GM19438 (cell line): Measurements from ENCODE around the gene MYF5.
"Not testable (repeated sequence)": the region's sequence is repeated elsewhere in the genome, so short reads cannot be mapped to it uniquely, and the experiment has no call there.

Source experiments
- ATAC-seq: cut with Tn5 transposase; IDR thresholded peaks from one replicate; pipeline ENCODE4 v1.9.1; 2021; ENCODE audit warnings: low read depth; ENCODE audit not compliant: unreplicated experiment

Gene MYF5

GRCh38 chr12:80716696-80717469 lies at the start of gene MYF5:
TSS of gene MYF5 (plus strand) at chr12:80716912. CDS start at chr12:80717064, 152 bp downstream.
- no peak for ATAC-seq

- no peak for ATAC-seq
Measured at GRCh38 chr12:80670214-80670613, 46.5 kb upstream of the MYF5 start.

DNA sequence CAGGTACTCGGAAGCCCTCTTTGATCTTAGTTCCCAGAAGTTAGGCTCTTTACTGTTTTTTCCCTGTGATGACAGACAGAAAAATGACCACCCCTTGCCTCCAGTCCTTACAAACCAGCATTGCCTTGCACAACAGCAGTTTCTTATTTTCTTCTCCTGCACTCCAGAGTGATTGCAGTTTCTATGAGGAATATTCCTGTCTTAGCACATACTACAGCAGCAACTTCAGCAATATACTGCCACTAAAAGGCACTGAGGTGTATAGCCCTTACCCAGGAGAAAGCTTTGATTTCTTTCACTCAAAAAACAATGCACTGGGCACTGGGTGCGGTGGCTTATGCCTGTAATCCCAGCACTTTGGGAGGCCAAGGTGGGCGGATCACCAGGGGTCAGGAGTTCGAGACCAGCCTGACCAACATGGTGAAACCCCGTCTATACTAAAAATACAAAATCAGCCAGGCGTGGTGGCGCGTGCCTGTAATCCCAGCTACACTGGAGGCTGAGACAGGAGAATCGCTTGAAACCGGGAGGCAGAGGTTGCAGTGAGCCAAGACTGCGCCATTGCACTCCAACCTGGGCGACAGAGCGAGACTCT lies 40.6 kb upstream of the MYF5 start:
- not testable (repeated sequence) for ATAC-seq

DNA sequence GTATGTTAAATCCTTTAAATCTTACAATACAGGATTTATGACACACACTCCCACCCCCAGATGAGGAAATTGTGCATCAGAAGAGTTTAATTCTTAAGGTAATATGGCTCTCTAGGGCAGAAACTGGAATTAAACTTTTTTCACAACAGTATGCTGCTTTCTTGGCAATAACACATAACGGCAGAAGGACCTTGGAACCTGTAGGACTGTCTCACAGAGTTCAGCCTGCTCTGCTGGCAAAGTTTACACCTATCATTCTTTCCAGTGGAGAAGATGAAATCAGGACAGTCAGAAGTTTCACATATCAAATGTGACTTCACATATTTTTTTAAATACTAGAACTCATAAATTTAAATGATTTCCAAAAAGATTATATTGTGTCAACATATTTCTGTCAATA lies 39.9 kb upstream of the MYF5 start:
- no peak for ATAC-seq

DNA sequence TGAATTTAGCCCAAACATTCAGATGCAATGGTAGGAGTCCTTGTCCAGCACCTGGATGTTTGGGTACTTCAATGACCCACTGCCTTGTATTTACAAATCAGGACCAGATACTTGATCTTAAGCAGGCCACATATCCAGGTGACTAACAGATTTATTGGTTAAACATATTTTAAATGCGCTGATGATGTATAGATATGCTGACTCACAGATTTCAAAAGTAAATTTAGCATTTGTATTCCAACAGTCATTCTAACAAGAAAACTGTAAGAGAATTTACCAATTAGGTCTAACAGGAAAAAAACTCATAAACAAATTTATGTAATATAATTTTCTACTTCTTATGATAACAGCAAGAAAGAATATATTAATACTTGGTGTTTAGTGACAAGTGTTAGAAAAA lies 38.7 kb upstream of the MYF5 start:
- no peak for ATAC-seq

DNA sequence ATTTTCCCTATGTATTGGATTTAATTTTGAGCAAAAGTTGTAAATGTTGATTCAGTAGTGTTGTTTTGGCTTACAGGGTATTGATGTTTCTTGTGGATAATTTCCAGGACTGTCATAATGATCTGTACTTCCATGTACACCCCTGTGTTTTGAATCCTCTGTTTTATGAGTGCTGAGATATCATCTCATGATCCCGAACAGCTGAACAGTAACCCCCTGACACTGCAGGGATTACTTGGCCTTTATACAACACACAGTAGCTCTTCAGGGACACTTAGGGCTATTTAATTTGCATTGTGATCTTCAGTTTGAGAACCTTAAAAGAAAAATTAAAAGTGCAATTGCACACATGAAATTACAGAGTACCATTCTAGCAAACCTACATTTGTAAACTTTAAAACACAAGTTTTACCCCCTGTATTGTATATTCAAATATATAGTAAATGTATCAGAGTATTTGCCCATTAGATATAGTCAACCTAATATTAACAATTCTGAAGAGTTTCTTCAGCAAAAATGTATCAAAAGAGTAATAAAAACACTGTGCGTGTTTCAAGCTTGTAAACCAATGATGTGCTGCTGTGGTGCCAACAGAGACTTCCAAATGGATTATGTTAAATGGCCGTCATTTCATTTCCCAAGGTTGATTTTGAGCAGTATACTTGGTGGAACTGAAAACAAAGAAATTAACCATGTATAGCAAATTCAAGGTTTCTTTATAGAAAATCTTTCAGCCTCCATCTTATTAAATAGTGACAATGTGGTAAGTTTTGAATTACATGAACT lies 37.2 kb upstream of the MYF5 start:
- ATAC-seq, result no peak

DNA sequence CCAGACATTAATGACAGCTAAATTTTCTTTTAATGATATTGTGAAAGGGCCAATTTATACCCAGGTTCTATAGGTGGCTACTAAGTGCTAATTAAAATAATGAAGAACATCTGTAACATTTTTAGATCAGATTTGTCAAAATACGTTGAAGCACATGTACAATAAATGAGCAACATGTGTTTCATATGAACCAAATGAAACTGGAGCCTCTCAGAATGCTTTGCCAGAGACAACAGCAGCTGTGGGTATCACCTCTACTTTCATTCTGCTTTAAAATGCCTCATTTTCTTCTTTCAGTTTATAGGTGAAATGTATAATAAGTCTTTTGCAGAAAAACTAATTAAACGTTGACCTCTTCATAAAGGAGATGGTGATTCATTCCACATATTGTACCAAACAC lies 35.4 kb upstream of the MYF5 start:
- peak; percentile 71 for ATAC-seq

DNA sequence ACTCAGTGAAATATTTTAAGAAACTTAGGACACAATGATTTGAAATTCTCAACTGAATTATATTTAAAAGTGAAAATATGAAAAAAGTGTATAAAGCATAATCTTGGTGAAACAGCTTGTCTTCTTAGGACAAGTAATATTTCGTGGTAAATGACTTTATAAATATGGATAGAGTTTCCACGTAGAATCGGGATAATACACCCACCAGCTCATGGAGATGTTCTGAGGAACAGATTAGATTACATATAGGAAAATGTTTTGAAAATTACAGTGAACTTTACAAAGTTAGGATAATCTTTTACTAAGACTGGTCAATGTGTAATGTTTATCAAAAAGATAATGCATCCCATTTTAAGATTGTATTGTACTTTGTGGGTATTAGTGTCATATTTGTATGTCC lies 34.9 kb upstream of the MYF5 start:
- ATAC-seq, result no peak

DNA sequence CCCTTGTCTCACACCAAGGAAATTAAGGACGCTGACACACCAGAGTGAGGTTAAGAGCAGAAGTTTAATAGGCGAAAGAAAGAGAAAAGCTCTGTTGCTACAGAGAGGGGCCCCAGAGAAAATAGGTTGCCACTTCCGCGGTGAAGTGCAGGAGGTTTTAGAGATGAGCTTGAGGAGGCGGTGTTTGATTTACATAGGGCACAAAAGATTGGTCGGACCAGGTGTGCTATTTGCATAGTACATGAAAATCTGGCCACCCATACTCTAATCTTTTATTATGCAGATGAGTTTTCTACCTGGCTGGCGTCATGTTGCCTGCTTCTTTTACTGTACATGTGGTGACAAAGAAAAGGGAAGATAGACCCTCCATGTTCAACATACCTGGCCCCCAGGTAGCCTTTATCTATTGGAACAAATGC lies 32.6 kb upstream of the MYF5 start:
- no peak for ATAC-seq

DNA sequence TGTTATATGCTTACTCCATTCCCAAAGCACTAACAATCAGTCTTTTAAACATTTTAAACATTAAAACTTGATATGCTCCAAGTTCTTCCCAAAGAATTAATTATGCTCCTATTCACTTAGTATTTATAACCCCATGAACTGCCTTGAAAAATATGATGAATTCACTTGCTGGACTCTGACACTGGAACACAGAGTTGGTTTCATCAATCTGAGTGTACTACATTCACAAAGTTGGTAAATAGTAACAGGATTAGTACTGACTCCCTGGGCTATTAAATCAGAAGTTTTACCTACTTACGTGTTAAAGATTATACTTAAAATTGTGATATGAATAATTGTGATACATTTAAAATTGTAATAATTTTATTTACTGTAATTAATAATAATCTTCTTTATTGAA lies 26.6 kb upstream of the MYF5 start:
- ATAC-seq, result no peak

DNA sequence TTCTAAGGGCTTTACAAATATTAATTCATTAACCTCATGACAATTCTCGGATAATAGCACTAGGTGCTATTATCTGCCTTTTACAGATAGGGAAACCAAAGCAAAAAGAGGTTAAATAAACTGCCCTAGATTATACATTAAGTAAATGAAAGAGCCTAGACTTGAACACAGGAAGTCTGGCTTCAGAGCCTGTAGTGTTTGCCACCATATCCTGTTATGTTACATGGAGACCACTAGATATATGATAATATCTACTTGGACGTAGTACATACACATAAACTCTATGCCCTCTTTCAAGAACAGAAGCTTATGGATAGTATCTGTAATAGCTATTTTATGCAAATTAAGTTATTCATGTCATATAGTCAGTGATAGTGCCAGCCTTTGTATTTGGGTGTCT lies 26.2 kb upstream of the MYF5 start:
- ATAC-seq, result no peak

- no peak for ATAC-seq
Measured at GRCh38 chr12:80692114-80692513, 24.6 kb upstream of the MYF5 start.

DNA sequence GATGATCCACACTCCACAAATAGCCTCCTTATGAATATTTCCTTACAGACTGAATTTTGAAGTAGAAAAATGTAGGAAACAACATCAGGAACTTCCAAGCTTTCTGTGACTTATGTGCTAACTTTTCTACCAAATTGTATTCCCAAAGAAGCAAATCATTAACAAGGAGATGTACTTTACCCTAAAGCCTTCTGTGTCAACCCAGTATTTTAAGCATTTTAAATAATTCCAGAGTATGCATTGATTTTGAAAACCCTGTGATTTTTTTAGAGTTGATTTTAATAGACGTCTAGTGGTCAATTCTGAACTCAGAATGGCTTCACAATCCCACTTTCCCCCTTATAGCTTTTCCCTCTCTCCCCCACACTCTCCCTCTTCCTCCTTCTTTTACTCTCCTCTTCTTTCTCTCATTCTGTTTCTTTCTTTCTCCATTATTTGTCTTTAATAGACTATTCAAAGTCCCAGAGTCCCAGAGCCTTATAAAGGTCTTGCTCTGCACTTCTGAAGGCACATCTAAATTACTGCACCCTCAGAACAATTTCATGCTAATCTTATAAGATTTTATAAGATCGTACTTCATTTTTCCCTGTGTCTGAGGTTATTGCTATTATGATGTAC lies 19.3 kb upstream of the MYF5 start:
- no peak for ATAC-seq

DNA sequence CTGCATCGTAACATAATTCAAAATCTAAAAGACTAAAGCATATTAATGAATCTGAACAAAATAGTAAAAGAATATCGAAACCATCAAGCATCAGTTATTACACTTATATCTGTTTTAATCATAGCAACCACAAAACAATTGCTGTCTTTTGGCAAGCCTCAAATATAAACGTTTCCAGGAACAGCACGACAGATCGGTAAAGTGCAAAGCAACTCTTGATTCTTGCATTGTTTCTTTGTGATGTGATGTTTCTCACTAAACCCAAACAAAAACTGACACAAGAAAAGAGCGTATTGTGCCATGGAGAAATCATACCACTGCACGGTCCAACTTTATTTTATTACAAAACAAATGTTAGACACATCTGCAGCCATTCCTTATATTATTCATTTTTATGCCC lies 18.5 kb upstream of the MYF5 start:
- no peak for ATAC-seq

DNA sequence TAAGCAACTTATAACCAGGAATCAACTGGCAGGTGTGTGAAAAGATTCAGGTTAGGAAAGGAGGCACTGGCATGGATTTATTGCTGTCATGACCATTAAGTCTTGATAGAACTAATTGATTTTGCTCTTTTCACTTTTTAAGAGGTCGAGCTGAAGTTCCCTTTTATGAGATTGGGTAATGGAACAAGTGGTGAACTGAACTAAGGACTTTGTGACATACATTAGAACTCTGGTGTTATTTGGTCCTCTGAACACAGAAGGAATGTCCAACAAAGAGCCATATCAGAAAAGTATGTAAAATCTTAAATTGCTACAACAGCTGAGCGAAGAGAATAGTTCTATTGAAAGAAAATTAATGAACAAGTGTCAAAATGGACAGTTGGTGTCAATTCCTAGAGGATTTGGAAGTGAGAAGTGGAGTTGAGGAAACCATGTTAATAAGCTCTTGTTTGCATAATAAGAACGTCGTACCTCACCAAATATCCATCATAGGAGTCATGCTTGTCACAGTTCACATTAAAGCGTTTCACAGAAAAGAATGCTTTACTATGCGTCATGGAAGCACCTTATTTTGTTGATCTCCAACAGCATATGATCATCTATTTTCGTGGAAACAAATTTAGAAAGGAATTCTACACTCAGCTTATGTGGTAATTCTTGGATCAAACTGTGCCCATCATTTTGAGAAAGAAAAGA lies 17.7 kb upstream of the MYF5 start:
- no peak for ATAC-seq

GRCh38 chr12:80700327-80700726 lies 16.4 kb upstream of the MYF5 start:
- ATAC-seq, result no peak

GRCh38 chr12:80701388-80701787 lies 15.3 kb upstream of the MYF5 start:
- ATAC-seq, result no peak

DNA sequence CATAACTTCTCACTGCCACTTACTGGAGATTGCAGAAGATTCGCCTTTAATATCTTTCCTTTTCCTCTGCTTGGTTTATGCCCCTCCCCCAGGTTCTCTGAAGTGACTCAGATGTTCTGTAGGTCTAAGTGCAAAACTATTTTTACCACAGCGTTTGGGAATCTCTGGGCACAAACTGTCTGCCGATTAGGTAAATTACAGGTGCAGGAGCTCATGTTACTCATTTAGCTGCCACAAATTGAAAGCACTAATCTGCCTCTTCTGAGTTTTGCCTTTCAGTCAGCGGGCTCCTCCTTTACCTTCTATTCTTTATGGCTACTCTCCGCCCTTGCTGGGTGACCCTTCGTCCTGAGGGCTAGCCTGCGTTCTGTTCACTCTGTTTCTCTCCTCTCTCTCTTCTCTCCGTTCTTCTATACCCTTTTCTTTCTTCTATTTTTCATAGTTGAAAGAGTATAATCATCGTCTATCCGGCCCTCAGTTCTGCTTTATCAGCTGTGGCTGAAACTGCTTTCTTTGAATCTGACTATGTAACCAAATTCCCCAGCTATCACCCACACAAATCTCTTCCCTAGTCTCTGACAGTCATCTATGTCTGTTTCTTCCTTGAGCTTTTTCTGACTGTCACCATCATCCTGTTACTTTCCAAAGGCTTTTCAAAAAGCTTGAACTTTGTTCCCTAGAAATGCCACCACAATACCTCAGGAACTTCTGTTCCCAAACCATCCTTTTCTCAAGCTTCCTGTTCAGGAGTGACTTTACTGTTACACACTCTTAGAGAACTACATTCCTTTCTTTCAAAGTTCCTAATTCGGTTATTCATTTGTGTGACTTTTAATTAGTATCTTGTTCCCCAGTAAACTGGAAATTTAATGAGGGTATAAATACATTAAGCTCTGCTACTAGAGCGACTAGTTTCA lies 13.6 kb upstream of the MYF5 start:
- ATAC-seq, result peak; percentile 85

DNA sequence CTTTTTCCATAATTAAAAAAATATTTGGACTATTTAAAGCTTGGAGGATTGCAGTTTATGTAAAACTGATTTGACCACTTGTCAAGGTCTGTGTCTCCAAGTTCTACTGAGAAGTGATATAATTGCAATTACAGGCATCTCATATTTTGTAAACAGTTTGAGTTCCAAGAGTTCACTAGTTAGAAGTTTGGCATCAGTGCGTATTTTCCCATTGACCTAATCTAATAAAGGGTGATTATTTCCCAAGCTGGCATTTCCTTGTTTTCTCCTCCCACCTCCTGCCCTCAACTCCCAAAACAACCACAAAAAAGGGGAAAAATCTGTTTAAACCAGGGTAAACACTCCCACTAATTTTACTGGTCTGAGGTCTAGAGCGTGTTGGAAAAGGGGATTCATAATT lies 12.3 kb upstream of the MYF5 start:
- ATAC-seq, result no peak
